OCI-LY3 (cell line): ENCODE measurements around the gene RARRES2.

Source experiments
- H2AFZ ChIP-seq: fragments of 200-600, 300-600 bp; shearing (Covaris generic); 2 replicates; pipeline ENCODE4 v1.6.0; 2014; ENCODE audit warnings: antibody characterized with exemption, low read depth, low read length
- H3K27ac ChIP-seq: fragments of 200-600, 300-600 bp; sonication (generic); 2 replicates; pipeline ENCODE4 v1.5.1; 2014; ENCODE audit warnings: mild to moderate bottlenecking, low read length, moderate library complexity, mixed read lengths
- H3K27me3 ChIP-seq: fragments of 200-600, 300-600 bp; sonication (generic); 2 replicates; pipeline ENCODE4 v1.6.1; 2014; ENCODE audit warnings: low read depth, low read length, mixed read lengths
- H3K36me3 ChIP-seq: fragments of 200-600, 300-600 bp; sonication (generic); replicated peaks from 2 replicates; pipeline ENCODE3; 2014; ENCODE audit warnings: low read depth, low read length, mixed read lengths
- H3K4me1 ChIP-seq: fragments of 300-600, 200-600 bp; sonication (generic); 2 replicates; pipeline ENCODE4 v1.6.1; 2014; ENCODE audit warnings: low read length, mixed read lengths
- H3K4me2 ChIP-seq: fragments of 200-600, 300-600 bp; sonication (generic); 2 replicates; pipeline ENCODE4 v1.6.1; 2014; ENCODE audit warnings: low read length, mixed read lengths
- H3K4me3 ChIP-seq: fragments of 300-600, 200-600 bp; sonication (generic); 2 replicates; pipeline ENCODE4 v1.5.1; 2014; ENCODE audit warnings: antibody characterized with exemption, mild to moderate bottlenecking, low read length, moderate library complexity
- H3K79me2 ChIP-seq: fragments of 300-600, 200-600 bp; shearing (Covaris generic); 2 replicates; pipeline ENCODE4 v1.6.1; 2014; ENCODE audit warnings: mild to moderate bottlenecking, low read length, mixed read lengths
- H3K9ac ChIP-seq: fragments of 300-600, 200-600 bp; shearing (Covaris generic); 2 replicates; pipeline ENCODE4 v1.6.0; 2014; ENCODE audit warnings: mild to moderate bottlenecking, low read length, moderate library complexity
- H3K9me3 ChIP-seq: fragments of 200-600, 300-600 bp; shearing (Covaris generic); 2 replicates; pipeline ENCODE4 v1.6.1; 2014; ENCODE audit warnings: low read length, mixed read lengths; ENCODE audit not compliant: insufficient read depth
- H4K20me1 ChIP-seq: fragments of 200-600, 300-600 bp; sonication (generic); 2 replicates; pipeline ENCODE4 v1.6.1; 2016; ENCODE audit warnings: low read length, mixed read lengths; ENCODE audit not compliant: insufficient read depth
- CTCF ChIP-seq: fragments of 200-600, 300-600 bp; sonication (generic); IDR thresholded peaks from 2 replicates; pipeline ENCODE4 v1.5.1; 2014; ENCODE audit warnings: antibody characterized with exemption, low read length, low read depth
- EZH2phosphoT487 ChIP-seq: fragments of 200-600 bp; shearing (Covaris generic); IDR thresholded peaks from 2 replicates; pipeline ENCODE4 v1.6.1; 2018; ENCODE audit warnings: antibody characterized with exemption, mixed run types, low read depth

RARRES2 gene

DNA sequence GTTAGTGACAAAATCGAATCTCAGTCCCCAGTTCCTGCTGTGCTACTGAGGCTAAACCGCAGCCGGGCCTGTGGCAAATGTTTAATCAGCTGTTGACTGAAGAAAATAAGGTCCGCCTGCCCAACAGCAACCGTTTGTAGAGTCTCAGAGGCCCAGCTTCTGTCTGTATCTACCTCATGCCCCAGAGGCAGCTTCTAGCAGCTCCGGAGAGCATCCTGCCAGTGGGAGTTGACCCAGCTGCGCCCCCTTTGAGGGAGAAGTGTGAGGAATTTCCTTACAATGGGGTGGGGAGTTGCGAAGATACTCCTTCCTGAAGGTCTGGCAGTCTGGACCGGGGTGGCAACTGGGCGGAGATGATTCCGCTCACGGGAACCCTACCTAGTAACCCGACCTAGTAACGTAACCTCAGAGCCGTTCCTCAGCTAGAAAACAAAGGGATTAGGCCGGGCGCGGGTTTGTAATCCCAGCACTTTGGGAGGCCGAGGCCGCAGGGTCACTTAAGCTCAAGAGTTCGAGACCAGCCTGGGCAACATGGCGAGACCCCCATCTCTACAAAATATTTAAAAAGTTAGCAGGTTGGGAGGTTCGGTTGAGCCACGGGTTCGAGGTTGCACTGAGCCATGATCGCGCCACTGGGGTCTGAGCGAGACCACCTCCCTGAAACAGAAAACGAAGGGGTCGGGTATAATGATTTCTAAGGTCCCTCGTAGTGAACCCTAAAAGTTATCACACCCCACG, 36.9 kb upstream of the RARRES2 start:
- peak overlapping the region; percentile 93 for H3K27ac ChIP-seq
- H3K9me3 ChIP-seq, result no peaks in the 10 kb centered on the region
- H3K27me3 ChIP-seq, result no peaks in the 10 kb centered on the region
- H3K4me3 ChIP-seq, result peak overlapping the region; percentile 91
- H3K79me2 ChIP-seq, result peaks cover 79% of the 10 kb centered on the region
- peaks cover 81% of the 10 kb centered on the region for H3K4me1 ChIP-seq
- H3K9ac ChIP-seq, result peak overlapping the region; percentile 97
- H3K36me3 ChIP-seq, result peaks cover 20% of the 10 kb centered on the region
- peaks cover 14% of the 10 kb centered on the region for H4K20me1 ChIP-seq
- H3K4me2 ChIP-seq, result peak overlapping the region; percentile 88
- TF ChIP-seq CTCF, result peak; percentile 32; the same call in 1 of the 2 replicates
- TF ChIP-seq EZH2phosphoT487, result no peak
- H2AFZ ChIP-seq, result no peak overlapping the region

- peak overlapping the region; percentile 97 for H3K9ac ChIP-seq
- no peaks in the 10 kb centered on the region for H3K27me3 ChIP-seq
- no peak overlapping the region for H2AFZ ChIP-seq
- peaks cover 79% of the 10 kb centered on the region for H3K79me2 ChIP-seq
- peaks cover 21% of the 10 kb centered on the region for H4K20me1 ChIP-seq
- H3K4me3 ChIP-seq, result peak overlapping the region; percentile 91
- no peaks in the 10 kb centered on the region for H3K9me3 ChIP-seq
- TF ChIP-seq EZH2phosphoT487 (no peak), CTCF (no peak)
- peak overlapping the region; percentile 93 for H3K27ac ChIP-seq
- peaks cover 24% of the 10 kb centered on the region for H3K36me3 ChIP-seq
- H3K4me1 ChIP-seq, result peaks cover 80% of the 10 kb centered on the region
- peak overlapping the region; percentile 88 for H3K4me2 ChIP-seq
Measured at GRCh38 chr7:150377635-150378034, 36.2 kb upstream of the RARRES2 start.

DNA sequence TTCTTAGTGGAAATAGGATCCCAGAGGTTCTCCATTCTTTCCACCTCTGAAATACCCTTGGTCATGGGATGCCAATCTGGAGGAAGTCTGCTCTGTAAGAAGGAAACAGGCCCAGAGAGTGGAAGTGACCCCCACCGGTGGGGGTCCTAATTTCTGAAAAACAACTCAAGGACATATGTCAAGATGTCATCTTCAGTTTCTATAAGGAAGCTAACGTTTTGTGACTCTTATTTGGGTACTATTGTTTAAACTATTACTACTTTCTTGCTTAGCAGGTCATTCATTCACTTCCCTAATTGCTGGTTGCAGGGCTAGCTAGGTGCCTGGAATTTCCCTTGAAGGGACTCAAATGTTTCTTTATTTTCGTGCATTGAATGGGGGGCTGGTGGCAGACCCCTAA, 35.8 kb upstream of the RARRES2 start:
- H3K27ac ChIP-seq, result peak overlapping the region; percentile 93
- H3K4me1 ChIP-seq, result peaks cover 77% of the 10 kb centered on the region
- peaks cover 28% of the 10 kb centered on the region for H3K36me3 ChIP-seq
- peak overlapping the region; percentile 88 for H3K4me2 ChIP-seq
- H3K79me2 ChIP-seq, result peaks cover 79% of the 10 kb centered on the region
- H2AFZ ChIP-seq, result no peak overlapping the region
- peak overlapping the region; percentile 97 for H3K9ac ChIP-seq
- H3K4me3 ChIP-seq, result peak overlapping the region; percentile 91
- H3K27me3 ChIP-seq, result no peaks in the 10 kb centered on the region
- no peaks in the 10 kb centered on the region for H3K9me3 ChIP-seq
- TF ChIP-seq EZH2phosphoT487 (no peak), CTCF (no peak)
- peaks cover 25% of the 10 kb centered on the region for H4K20me1 ChIP-seq

- peaks cover 71% of the 10 kb centered on the region for H3K4me1 ChIP-seq
- H3K9me3 ChIP-seq, result no peaks in the 10 kb centered on the region
Measured at GRCh38 chr7:150376560-150376959, 35.1 kb upstream of the RARRES2 start.

More at GRCh38 chr7:150376560-150376959, 35.1 kb upstream of the RARRES2 start:
- TF ChIP-seq CTCF, result no peak
- Histone ChIP-seq H3K79me2 (peaks cover 80% of the 10 kb centered on the region), H3K27me3 (no peaks in the 10 kb centered on the region), H3K4me3 (peak overlapping the region; percentile 12), H3K9ac (peak overlapping the region; percentile 97), H3K4me2 (peak overlapping the region; percentile 88), H4K20me1 (peaks cover 30% of the 10 kb centered on the region), H3K36me3 (peaks cover 32% of the 10 kb centered on the region), H2AFZ (no peak overlapping the region), H3K27ac (peak overlapping the region; percentile 93)
